Fibroblast of villous mesenchyme (primary cell): ENCODE results near the gene VMAC. TPM values are rescaled to one million over a fixed set of nuclear protein-coding genes. Genes with fewer than 3 reads are reported as not detected.

Experiments used
- DNase-seq: peaks from one replicate; pipeline ENCODE4 v3.0.0-alpha.2; 2010; ENCODE audit warnings: low read depth
- H3K4me3 ChIP-seq: 2 replicates; pipeline ENCODE4 v1.5.1; 2011; ENCODE audit warnings: low read depth, mild to moderate bottlenecking, low read length
- total RNA-seq: library from RNA; depleted of rRNA; stranded (reverse); fragments of >200 nt; gene quantifications from 2 replicates; pipeline ENCODE4 v1.2.3, GENCODE V29; 2012
- TF ChIP-seq, protein P1 (sequence below): IDR thresholded peaks from 2 replicates; pipeline ENCODE4 v1.5.1; 2012; ENCODE audit warnings: low read depth, mild to moderate bottlenecking, low read length; ENCODE audit not compliant: insufficient read depth

The VMAC gene
- total RNA-seq, 1 donor: 5.2 TPM

DNA sequence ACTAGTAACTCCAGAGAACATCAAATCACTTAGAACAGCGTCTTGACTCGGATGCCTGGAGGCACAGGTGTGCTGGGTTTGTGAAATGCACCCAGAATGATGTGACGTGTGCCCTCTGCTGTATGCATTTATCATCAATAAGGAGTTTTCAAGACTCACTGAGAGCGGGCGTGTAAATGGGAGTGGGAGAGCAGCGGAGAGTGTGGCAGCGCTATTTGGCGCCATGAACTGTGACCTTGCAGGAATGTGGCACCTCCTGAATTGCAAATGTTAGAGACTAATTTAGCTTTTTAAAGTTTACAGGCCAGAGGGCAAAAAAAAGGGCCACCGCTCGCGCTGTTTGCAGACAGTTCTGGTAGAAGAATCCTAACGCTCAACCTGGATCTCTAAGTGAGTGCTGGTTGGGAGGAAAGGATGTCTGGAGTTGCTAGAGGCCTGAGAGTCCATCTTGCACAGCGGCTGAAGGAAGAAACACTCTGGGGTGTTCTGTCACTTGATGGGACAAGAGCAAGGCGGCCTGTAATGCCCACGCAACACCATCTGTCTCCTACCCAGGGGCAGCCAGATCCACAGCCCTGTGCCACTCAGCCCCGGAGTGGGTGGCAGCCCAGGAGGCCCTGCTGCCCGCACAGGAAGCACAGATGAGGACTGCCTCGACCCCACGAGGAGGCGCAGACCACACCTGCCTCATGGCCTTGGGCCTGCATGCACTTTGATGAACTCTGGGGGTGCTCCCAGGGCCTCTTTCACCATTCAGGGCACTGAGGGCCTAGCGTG is 53.6 kb downstream of the VMAC start:
- H3K4me3 ChIP-seq: no peak overlapping the region
- TF ChIP-seq, protein P1, sequence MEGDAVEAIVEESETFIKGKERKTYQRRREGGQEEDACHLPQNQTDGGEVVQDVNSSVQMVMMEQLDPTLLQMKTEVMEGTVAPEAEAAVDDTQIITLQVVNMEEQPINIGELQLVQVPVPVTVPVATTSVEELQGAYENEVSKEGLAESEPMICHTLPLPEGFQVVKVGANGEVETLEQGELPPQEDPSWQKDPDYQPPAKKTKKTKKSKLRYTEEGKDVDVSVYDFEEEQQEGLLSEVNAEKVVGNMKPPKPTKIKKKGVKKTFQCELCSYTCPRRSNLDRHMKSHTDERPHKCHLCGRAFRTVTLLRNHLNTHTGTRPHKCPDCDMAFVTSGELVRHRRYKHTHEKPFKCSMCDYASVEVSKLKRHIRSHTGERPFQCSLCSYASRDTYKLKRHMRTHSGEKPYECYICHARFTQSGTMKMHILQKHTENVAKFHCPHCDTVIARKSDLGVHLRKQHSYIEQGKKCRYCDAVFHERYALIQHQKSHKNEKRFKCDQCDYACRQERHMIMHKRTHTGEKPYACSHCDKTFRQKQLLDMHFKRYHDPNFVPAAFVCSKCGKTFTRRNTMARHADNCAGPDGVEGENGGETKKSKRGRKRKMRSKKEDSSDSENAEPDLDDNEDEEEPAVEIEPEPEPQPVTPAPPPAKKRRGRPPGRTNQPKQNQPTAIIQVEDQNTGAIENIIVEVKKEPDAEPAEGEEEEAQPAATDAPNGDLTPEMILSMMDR: no peak
- DNase-seq: no peak

DNA sequence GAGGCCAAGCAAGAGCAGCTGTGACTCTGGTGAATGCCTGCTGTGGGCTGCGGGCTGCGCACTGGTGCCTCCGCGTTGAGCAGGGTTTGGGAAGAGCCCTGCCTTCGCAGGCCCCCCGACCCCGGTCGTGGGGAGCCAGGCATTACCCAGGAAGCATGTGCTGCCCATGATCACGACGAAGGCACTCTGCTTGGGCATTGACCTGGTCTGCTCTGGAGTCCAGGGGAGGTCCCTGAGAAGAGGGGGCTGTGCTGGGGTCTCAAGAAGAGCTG is 54.1 kb downstream of the VMAC start:
- no peak overlapping the region for H3K4me3 ChIP-seq
- DNase-seq: no peak
- TF ChIP-seq, protein P1: no peak

DNA sequence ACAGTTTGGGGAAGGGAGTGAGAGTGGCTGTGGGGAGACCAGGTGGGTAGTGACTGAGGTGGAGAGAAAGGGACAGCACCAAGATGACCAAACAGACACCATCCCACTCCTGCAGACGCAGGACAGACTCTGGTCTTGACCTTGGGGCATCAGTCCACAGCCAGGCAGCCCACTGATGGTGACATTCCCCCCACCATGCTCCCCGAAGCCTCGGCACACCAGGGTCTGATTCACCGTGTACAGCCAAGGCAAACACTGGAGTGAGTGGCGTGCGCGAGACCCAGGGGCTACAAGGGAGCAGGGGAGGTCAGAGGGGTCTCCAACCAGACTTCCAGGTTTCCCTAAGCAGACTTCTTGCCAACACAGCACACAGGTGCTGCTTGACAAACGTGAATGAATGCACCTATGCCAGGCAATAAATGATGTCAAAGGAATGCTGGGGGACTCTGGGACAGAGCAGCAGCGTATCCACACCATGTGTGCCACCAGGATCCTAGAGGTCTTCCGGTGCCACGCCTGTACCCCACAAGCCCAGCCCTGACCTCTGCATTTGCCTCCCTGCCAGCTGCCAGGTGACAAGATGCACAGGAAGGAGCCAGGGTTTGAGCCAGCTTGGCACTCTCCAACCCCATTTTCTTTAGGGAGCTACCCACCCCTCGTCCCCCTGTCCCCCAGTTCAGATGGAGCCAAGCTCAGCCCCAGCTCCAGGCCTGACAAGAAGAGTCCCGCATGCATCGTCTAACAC is 54.8 kb downstream of the VMAC start:
- DNase-seq: no peak
- TF ChIP-seq, protein P1: no peak
- H3K4me3 ChIP-seq: no peak overlapping the region

Other genes starting within 250 kb of the VMAC start
- 21.2 and 31.9 TPM in 2 replicates for gene MICOS13, start 224.4 kb upstream of the VMAC start, total RNA-seq
- 6.5 and 9.0 TPM in 2 replicates for gene HSD11B1L, start 223.8 kb upstream of the VMAC start, total RNA-seq
- 257 and 261 TPM in 2 replicates for gene RPL36, start 214.6 kb upstream of the VMAC start, total RNA-seq
- 65.2 and 116 TPM in 2 replicates for gene LONP1, start 184.7 kb upstream of the VMAC start, total RNA-seq
- not detected in 2 replicates for gene CATSPERD, start 184.2 kb upstream of the VMAC start, total RNA-seq
- gene PRR22, start 120.1 kb upstream of the VMAC start, total RNA-seq: under 0.01 and 0.32 TPM in 2 replicates
- gene DUS3L, start 113.7 kb upstream of the VMAC start, total RNA-seq: 15.8 and 19.9 TPM in 2 replicates
- 0.32 TPM in 1 of 2 replicates, not detected in the other for gene NRTN, start 99.8 kb upstream of the VMAC start, total RNA-seq
- gene FUT6, start 65.2 kb upstream of the VMAC start, total RNA-seq: not detected in 2 replicates
- gene FUT3, start 53.4 kb upstream of the VMAC start, total RNA-seq: under 0.01 TPM in 1 of 2 replicates, not detected in the other
- gene FUT5, start 34.3 kb upstream of the VMAC start, total RNA-seq: not detected in 2 replicates
- gene NDUFA11, start 1.1 kb upstream of the VMAC start, total RNA-seq: 257 and 321 TPM in 2 replicates
- 1.7 and 3.9 TPM in 2 replicates for gene CAPS, start 9.4 kb downstream of the VMAC start, total RNA-seq
- 45.8 and 47.4 TPM in 2 replicates for gene RANBP3, start 73.3 kb downstream of the VMAC start, total RNA-seq
- 4.5 and 6.5 TPM in 2 replicates for gene RFX2, start 205.6 kb downstream of the VMAC start, total RNA-seq
- not detected in 2 replicates for gene ACSBG2, start 230.8 kb downstream of the VMAC start, total RNA-seq